Nucleus accumbens (tissue), 56 donors: Measurements from ENCODE around the gene HSPH1.
"Not testable (repeated sequence)": the region's sequence is repeated elsewhere in the genome, so short reads cannot be mapped to it uniquely, and the experiment has no call there.

Source experiments
- DNase-seq, 56 donors: peaks; one replicate each; lab custom pipeline; 2025; lab: John Stamatoyannopoulos, UW

The HSPH1 gene

DNA sequence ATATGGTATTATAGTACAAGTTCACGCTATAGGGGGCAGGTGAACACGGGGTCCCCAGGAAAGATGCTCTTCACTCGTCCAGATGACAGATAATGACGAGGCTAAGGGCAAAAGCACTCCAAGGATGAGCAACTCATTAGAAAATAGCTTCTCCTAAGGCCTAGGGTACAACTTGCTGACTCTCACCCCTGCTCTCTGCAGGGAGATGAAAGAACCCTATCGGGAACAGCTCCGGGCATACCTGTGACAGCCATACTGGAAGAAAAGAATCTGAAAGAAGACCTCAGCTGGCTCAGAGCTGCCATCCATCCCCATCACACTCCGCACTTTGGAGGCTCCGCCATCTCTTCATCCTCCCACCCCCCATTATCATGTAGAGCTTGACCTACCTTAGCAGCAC is 17.5 kb upstream of the HSPH1 start:
- DNase-seq: no peak

DNA sequence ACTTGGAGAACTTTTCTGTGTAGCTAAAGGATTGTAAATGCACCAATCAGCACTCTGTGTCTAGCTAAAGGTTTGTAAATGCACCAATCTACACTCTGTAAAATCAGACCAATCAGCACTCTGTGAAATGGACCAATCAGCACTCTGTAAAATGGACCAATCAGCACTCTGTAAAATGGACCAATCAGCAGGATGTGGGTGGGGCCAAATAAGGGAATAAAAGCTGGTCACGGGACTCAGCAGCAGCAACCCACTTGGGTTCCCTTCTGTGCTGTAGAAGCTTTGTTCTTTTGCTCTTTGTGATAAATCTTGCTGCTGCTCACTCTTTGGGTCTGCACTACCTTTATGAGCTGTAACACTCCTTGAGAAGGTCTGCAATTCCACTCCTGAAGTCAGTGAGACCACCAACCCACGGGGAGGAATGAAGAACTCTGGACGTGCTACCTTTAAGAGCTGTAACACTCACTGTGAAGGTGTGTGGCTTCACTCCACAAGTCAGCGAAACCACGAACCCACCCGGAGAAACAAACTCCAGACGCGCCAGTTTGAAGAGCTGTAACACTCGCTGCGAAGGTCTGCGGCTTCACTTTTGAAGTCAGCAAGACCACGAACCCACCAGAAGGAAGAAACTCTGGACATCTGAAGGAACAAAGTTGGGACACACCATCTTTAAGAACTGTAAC is 16.2 kb upstream of the HSPH1 start:
- DNase-seq: not testable (repeated sequence)

DNA sequence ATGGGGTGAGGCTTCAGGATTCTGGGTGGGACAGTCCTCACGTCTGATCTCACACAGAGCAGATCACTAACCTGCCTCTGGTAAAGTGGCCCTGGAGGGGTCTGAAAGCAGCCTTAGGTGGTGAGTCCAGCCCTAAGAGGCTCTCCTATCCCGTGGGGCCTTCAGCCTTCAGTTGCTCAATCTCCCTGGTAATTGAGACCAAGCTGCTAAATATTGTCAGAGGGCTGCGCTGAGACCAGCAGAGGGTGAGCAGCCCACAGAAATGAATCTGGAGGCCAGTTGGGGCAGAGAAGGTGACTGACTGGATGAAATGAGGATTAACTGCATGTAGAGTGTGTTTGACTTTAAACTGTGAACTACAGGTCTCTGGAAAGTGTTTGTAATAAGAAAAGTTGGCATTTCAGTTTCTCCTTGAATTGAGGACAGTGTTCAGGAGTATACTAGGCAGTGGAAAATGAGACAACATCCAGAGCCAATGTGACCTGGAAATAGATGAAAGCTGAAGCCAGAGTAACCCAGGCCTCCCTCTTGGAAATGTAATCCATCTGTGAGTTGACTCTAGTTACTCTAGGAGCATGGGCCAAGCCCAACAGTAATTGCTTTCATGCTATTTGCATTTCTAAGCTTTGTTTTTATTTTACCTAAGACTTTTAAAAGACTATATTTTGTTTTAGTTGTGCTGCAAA is 14.3 kb upstream of the HSPH1 start:
- DNase-seq: no peak

DNA sequence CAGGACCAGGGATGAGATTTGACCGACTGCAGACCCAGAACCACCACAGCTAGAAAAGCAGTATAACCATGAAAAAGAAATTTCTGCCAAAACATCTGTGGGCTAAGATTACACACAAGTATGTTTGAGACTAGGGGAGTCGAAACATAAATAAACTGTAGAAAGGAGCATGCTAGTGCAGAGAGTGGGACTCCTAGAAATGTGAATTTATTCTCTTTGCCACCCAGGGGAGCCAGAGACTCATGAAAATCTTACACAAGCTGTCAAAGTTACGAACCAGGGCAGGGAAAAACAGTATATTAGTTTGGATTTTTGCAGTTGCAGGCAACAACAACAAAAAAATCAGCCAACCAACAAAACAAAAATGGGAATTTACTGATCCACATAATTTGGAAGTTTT is 12.3 kb upstream of the HSPH1 start:
- DNase-seq: peak in 5 of 56 donors; percentile 6 to 24 (median 11)

DNA sequence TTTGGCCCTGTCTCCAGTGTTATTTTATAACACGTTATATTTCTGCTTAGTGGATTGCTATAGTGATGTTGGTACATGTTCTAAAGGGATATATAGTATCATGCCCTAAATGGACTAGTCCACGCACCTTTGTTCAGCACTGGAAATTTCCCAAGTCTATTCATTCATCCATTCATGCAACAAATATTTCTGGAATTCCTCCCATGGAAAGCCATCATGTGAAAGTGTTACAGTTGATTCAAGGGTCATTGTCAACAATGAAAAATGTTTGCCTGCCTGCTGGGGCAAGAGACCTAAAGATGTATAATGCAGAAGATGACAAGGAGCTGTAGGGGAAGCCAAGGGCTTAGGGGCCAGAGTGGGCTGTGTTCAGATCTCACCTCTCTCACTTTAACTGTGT is 10.8 kb upstream of the HSPH1 start:
- DNase-seq: no peak

DNA sequence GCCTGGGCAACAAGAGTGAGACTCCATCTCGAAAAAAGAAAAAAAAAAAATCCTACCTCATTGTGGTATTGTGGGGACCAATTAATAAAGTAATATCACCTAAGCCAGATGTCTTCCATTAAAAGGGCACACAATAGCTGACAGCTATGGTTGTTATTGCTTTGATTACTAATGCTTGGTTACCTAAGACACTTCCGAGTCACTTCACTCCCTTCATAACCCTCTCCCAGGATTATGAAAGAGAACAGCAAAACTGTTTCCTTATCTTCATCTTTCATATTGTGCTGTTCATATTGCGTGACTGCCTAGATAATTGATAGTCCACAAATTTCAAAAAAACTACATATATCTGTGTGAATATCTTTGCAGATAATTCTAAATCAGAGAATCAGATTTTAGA is 10.3 kb upstream of the HSPH1 start:
- no peak for DNase-seq

DNA sequence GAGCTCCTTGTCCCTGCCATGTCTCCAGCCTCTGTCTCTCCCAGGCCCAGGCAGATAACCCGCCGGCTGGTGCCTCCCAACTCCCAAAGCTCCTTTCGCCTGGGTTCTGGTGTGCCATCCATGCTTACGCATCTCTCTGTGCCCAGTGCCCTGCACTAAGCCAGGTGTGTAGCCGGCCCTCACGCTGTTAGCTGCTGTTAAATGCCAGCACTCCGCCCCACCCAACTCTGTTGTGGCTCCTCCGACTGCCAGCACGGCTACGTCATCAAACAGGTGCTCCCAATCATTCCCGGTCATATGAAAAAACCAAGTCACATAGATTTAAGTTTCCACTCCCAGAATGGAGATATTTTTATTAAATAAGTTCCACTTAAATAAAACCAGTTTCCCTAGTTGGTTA is 7.0 kb upstream of the HSPH1 start:
- DNase-seq: no peak

DNA sequence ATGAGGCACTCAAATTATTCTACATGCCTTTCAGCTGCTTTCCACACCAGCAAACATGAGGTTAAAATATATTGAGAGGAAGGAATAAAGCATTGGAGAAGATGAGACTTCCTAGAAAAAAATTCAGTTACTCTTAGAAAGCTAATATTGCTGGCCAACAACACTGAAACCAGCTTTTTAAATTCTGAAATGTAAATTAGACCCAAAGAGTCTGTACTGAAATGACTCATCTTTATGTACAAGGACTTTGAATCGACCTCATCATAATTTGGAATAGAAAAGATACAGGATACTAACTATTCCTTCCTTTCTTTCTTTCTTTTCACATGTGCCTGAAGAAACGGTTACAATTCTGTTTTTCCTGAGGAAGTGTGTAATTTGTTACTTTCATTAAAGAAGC is 6.5 kb upstream of the HSPH1 start:
- no peak for DNase-seq

DNA sequence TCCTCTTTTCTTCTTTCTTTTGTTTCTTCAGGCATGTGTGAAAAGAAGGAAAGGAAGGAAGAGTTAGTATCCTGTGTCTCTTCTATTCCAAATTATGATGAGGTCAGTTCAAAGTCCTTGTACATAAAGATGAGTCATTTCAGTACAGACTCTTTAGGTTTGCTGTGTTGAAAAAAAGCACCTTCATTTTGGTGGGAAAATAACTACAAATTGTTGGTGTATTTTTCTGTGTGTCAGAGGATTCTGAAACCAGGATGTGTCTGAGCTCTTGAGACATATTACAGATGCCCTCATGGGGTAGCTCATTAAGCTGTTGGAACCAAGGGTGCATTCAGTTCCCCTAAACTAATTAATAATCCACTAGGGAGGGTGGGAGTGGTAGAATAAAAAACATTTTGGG is 5.8 kb upstream of the HSPH1 start:
- DNase-seq: no peak

DNA sequence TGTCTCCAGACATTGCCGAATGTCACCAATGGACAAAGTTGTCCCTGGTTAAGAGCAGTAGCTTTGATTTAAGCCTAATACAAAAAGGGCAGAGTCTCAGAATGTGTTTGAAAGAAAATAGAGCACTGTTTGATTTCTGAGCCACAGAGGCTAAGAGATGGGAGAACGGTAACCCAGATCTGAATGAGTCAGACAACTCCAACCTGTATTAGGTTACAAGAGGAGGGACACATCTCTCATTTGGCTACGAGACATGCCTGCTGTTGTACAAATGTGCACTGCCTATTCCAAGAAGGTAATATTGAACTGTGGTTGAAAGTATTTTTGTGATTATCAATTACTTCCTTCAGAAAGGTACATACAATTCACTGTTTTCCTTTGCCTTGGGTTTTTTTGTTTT is 4.9 kb upstream of the HSPH1 start:
- DNase-seq: no peak

DNA sequence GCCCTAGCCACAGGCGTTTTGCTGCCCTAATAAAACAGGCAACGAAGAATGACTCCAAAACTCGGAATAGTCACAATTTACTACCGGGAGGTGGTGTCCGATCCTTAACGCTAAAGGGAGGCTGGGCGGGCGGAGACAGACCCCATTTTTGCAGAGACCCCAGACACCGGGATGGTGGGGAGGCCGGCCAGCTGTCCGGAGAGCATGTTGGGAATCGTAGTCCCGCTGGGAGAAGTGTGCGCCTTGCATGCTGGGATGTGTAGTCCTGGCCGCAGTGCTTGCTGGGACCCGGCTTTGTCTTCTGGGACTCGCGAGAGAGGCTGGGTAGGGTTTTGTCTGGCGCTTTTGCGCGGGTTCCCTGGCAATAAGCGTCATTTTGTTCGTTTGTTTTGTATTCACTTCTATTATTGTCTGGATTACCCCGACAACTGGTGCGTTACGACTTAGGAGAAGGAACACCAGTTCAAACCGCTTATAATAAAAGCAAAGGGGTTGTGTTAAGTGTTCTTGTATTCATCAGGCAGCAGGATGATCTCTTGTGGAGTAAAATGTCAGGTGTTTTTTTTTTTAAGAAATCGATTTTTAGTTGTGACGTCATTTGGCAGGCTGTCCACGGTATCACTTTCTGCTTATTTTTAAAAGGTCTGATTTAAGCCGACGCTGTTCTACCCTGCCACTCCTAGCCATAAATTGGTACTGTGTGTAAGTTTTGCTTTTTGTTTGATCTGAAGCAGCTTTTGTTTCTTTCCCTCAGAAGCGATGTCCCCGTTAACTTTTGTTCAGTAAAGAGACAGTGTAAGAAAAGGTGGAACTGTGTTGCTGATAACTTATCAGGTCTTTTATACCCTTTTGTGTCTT is 676 bp upstream of the HSPH1 start:
- DNase-seq: peak; percentile 87 to 100 (median 98)

DNA sequence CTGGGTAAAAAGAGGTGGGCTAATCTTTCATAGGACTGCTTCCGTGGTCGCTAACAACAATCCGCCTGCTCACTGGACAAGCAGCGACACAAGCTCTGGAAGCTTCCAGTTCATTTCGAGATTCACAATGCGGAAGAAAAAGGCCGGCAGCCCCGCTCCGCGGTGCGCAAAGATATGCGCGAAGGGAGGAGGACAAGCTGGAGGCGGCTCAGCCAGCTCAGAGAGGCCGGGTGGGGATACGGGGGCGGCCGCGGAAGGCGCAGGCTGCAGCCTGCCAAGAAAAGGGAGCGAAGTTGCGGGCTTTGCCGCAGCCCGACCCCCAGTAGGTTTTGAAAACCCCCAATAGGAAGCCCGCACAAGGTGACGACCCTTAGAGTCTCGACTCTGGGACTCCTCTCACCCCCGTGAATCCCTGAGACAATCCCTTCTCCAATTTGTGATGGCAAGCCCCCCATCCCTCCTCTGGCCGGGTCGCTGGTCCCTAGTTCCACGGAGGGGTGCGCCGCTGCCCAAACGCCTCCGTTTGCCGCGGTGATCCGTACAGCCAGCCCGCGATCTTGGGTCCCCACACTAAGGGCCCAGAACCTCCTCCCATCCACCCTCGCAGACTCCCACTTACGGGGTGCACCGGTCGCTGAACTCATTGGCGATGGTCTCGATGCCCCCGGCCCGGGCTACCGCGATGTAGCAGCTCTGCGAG is 697 bp downstream of the HSPH1 start:
- peak in 52 of 56 donors; percentile 20 to 80 (median 53) for DNase-seq

DNA sequence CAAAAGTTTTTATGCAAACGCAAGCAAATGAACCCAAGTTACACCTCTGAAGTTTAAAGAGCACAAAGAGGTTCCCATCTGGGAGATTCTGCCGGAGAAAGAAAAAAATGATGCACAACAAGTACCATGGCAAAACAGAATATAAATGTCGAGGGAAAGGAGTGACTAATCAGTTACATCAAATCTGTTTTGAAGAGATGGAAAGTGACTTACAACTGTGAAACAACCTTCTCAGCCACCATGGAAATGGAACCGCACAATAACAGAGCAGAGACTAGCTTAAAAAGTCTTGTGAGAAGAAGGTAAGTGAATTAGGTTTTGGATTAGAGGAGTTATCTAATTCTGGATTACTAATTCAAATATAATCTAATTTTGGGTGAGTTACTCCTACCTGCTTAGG is 2.4 kb downstream of the HSPH1 start:
- DNase-seq: no peak

DNA sequence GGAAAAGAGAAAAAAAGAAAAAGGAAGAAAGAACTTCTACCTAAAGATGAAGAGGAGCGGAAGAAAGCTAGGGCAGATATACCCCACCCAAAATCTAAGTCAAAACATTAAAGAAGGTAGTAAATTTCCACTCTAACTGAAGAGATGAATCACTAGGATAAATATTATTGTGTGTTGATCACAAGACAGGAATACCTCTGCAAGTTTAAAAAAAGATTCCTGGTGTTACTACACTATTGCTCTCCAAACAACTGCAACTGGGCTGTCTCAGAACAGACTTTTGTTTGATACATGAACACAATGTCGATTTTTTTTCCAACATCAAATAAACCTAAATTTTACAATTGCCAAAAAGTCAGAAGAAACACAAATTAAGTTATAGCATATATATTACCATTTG is 6.8 kb downstream of the HSPH1 start:
- no peak for DNase-seq

DNA sequence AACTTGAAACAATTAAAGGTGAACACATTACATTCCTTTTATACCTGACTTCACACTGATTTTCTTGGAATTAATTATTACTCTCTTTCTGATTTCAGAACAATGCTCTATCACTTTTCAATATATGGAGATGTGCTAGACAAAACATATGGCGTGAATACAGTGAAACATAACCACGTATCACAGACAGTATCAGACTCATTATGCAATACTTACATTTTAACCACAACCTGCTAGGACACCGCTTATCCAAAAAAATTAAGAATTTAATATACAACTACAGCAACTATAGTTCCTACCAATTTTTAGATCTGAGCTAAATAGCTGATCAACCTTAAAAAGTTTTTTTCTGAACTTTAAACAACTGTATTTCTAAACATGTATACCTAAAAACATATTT is 9.9 kb downstream of the HSPH1 start:
- no peak for DNase-seq

DNA sequence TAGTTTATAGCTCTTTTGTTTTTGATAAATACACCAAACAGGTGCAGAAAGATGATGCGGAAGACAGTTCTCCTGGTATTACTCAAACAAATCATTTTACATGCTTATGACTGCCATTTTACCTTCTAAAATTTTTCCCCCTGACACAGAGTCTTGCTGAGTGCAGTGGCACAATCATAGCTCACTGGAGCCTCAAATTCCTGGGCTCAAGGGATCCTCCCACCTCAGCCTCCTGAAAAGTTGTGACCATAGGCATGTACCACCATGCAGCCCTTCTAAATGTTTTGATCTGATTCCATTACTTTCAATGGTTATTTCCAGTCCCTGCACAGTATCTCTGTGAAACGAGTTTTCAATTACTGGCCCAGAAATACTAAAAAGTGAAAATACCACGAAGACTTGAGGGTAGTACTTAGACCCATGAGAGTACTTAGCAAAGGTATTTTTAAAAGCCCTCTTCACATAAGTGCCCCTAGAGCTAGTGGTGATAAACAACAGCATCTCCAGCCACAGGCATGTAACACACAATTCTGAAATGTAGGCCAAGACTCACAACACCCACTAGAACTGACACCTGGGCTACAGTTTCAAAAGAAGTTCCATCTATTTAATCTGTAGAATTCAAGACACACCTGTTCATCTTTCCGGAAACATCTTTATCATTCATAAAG is 11.3 kb downstream of the HSPH1 start:
- DNase-seq: no peak

DNA sequence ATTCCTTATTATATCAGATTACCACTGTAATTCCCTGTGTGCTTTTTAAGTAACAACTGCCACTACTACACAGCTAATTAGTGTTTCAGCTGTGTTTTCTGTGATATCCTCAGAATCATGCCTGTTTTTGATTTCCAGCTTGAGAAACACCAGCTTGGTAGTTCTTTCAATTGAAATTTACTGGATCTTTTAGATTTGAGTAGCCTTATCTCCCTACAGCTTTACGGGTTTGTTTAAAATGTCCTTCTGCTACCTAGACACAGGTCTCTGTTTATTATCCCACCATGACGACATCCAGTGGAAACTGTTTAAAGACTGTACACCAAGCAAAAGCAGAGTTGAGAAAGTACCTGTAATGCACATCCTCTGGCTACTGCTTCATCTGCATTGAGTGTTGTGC is 12.1 kb downstream of the HSPH1 start:
- no peak for DNase-seq

DNA sequence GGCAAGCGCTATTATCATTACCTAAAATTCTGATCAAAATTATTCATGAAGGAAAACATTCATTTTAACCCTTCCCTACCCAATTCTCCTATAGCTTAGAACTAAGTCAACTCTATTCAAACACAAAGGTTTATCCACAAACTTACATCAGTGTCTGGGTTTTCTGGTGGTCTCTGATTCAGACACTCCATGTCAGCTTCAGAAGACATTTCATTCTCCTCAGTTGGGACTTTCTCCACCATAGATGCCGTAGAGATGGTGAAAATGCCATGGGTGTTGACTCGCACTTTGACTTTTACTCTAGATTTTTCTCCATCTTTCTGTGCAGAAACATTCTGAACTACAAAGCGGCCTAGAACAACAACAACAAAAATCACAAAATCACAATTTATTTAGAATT is 16.3 kb downstream of the HSPH1 start:
- no peak for DNase-seq

DNA sequence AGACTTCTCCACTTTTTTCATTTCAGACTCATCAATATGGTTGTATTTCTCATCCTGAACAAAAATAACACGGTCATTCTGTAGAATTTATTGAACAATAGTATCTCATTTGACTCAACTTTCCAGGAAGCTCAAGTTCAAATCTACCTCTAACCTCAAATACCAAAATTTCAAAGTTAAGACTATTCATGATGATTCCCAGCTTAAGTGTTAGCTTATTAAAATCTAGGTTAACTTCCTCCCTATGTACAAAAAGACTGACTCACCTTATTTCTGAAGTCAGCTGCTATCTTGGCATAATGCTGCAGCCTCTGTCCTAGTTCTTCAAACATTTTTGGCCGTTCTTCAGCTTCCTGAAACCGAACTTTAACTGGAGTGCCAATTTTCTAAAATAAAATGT is 23.2 kb downstream of the HSPH1 start:
- no peak for DNase-seq

DNA sequence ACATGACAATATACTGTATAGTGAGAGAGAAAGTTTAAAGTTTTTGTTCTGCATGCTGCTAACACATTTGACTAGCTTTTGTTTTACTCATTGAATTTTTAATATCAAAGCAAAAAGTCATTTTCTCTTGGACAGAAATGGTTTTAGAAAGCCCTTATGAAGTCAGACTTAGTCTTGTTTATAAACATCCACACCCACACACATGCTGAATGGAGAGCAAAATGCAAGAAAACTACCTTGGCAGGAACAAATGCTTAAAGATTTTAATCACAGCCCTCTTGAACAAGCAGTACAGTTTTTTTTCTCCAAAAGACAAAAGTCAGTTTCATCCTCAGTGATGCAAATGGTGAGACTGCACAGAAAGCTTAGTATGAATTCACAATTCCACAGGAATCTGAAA is 25.0 kb downstream of the HSPH1 start:
- DNase-seq: no peak
